HepG2 (cell line): Measurements from ENCODE around the gene CFAP210. TPM values are rescaled to one million over a fixed set of nuclear protein-coding genes. Genes with fewer than 3 reads are reported as not detected.
A peak's percentile ranks its signal among the peaks of the same experiment; 100 is the strongest.

Source experiments
- ARID5B ChIP-seq: IDR thresholded peaks from 2 replicates; pipeline ENCODE4 v1.4.0; 2020; ENCODE audit warnings: mild to moderate bottlenecking, missing genetic modification reagents
- GATAD2A ChIP-seq: IDR thresholded peaks from 2 replicates; pipeline ENCODE4 v1.6.1; 2016
- HDAC2 ChIP-seq: sonication (generic); formaldehyde crosslinking; IDR thresholded peaks from 2 replicates; pipeline ENCODE4 v1.4.0; 2020; ENCODE audit warnings: missing genetic modification reagents
- HNF1B ChIP-seq: sonication (generic); formaldehyde crosslinking; IDR thresholded peaks from 2 replicates; pipeline ENCODE4 v1.5.1; 2020; ENCODE audit warnings: mild to moderate bottlenecking, moderate library complexity, missing genetic modification reagents
- JUN ChIP-seq: sonication (generic); formaldehyde crosslinking; IDR thresholded peaks from 2 replicates; pipeline ENCODE4 v1.4.0; 2020; ENCODE audit warnings: mild to moderate bottlenecking, missing genetic modification reagents
- NKX3-1 ChIP-seq: sonication (generic); formaldehyde crosslinking; IDR thresholded peaks from 2 replicates; pipeline ENCODE4 v1.5.0; 2020; ENCODE audit warnings: missing genetic modification reagents
- NRL ChIP-seq: sonication (generic); formaldehyde crosslinking; IDR thresholded peaks from 2 replicates; pipeline ENCODE4 v1.5.0; 2020; ENCODE audit warnings: missing genetic modification reagents, mild to moderate bottlenecking, moderate library complexity, borderline replicate concordance
- ZNF496 ChIP-seq: sonication (generic); formaldehyde crosslinking; IDR thresholded peaks from 2 replicates; pipeline ENCODE4 v1.8.1; 2023; ENCODE audit warnings: mild to moderate bottlenecking, moderate library complexity, missing genetic modification reagents; ENCODE audit not compliant: insufficient replicate concordance
- ZNF615 ChIP-seq: sonication (generic); formaldehyde crosslinking; IDR thresholded peaks from 2 replicates; pipeline ENCODE4 v1.5.0; 2020; ENCODE audit warnings: mild to moderate bottlenecking, missing genetic modification reagents, borderline replicate concordance
- ZNF704 ChIP-seq: sonication (generic); formaldehyde crosslinking; IDR thresholded peaks from 2 replicates; pipeline ENCODE4 v1.8.1; 2023; ENCODE audit warnings: mild to moderate bottlenecking, inconsistent platforms, moderate library complexity, missing genetic modification reagents, borderline replicate concordance
- ZNF766 ChIP-seq: sonication (generic); formaldehyde crosslinking; IDR thresholded peaks from 2 replicates; pipeline ENCODE4 v1.5.0; 2020; ENCODE audit warnings: missing genetic modification reagents, borderline replicate concordance
- ZNF773 ChIP-seq: sonication (generic); formaldehyde crosslinking; IDR thresholded peaks from 2 replicates; pipeline ENCODE4 v1.4.0; 2020; ENCODE audit warnings: missing genetic modification reagents, borderline replicate concordance
- ZNF816 ChIP-seq: sonication (generic); formaldehyde crosslinking; IDR thresholded peaks from 2 replicates; pipeline ENCODE4 v1.8.0; 2022; ENCODE audit warnings: missing genetic modification reagents, mild to moderate bottlenecking, borderline replicate concordance
- polyA plus RNA-seq, 8 experiments: library from polyadenylated mRNA; depleted of rRNA in 3 of 8; stranded (reverse) in 7 of 8; unstranded in 1 of 8; fragments of >200 nt; fragmentation: Illumina TruSeq in 4 of 8; extraction: Trizol in 4 of 8; gene quantifications; 2 replicates each; pipeline versions ENCODE4 v1.2.1 to v1.2.3, GENCODE V29; 2011 to 2016; ENCODE audit warnings: low read depth in 4 of 8, missing spikeins in 1 of 8, mixed read lengths in 1 of 8; ENCODE audit not compliant: insufficient read depth in 1 of 8
- total RNA-seq, 5 experiments: library from RNA; depleted of rRNA; stranded (reverse); fragments of >200 nt; fragmentation: Illumina TruSeq; extraction: Trizol; gene quantifications; 2 replicates each; pipeline ENCODE4 v1.2.3, GENCODE V29; 2016; ENCODE audit warnings: low read depth in 1 of 5
- TF ChIP-seq, protein P1 (sequence below): sonication (generic); formaldehyde crosslinking; conservative IDR thresholded peaks from 2 replicates; pipeline ENCODE4 v1.8.0; 2022; ENCODE audit warnings: mild to moderate bottlenecking, moderate library complexity, missing genetic modification reagents
- TF ChIP-seq, protein P2 (sequence below): sonication (generic); formaldehyde crosslinking; IDR thresholded peaks from 2 replicates; pipeline ENCODE4 v1.4.0; 2020; ENCODE audit warnings: missing genetic modification reagents, borderline replicate concordance

Gene CFAP210
- total and polyA plus RNA-seq, 2 of the 13 experiments (the other 11 are each of a cell fraction or from before 2014, with no cell fraction given), result 0.18 TPM; not detected in 1

- TF ChIP-seq ZNF496 (CRISPR knock-in tag) (no peak), ZNF615 (no peak), ARID5B (CRISPR knock-in tag) (peak; percentile 93), NRL (peak; percentile 56; the same call in 1 of the 2 replicates), ZNF816 (CRISPR knock-in tag) (no peak), HDAC2 (CRISPR knock-in tag) (peak; percentile 69), GATAD2A (peak; percentile 89), NKX3-1 (no peak), ZNF773 (no peak), ZNF704 (no peak), HNF1B (no peak; the same call in 1 of the 2 replicates), JUN (no peak), ZNF766 (CRISPR knock-in tag) (no peak)
- TF ChIP-seq, protein P1, sequence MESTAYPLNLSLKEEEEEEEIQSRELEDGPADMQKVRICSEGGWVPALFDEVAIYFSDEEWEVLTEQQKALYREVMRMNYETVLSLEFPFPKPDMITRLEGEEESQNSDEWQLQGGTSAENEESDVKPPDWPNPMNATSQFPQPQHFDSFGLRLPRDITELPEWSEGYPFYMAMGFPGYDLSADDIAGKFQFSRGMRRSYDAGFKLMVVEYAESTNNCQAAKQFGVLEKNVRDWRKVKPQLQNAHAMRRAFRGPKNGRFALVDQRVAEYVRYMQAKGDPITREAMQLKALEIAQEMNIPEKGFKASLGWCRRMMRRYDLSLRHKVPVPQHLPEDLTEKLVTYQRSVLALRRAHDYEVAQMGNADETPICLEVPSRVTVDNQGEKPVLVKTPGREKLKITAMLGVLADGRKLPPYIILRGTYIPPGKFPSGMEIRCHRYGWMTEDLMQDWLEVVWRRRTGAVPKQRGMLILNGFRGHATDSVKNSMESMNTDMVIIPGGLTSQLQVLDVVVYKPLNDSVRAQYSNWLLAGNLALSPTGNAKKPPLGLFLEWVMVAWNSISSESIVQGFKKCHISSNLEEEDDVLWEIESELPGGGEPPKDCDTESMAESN, result no peak
- TF ChIP-seq, protein P2, sequence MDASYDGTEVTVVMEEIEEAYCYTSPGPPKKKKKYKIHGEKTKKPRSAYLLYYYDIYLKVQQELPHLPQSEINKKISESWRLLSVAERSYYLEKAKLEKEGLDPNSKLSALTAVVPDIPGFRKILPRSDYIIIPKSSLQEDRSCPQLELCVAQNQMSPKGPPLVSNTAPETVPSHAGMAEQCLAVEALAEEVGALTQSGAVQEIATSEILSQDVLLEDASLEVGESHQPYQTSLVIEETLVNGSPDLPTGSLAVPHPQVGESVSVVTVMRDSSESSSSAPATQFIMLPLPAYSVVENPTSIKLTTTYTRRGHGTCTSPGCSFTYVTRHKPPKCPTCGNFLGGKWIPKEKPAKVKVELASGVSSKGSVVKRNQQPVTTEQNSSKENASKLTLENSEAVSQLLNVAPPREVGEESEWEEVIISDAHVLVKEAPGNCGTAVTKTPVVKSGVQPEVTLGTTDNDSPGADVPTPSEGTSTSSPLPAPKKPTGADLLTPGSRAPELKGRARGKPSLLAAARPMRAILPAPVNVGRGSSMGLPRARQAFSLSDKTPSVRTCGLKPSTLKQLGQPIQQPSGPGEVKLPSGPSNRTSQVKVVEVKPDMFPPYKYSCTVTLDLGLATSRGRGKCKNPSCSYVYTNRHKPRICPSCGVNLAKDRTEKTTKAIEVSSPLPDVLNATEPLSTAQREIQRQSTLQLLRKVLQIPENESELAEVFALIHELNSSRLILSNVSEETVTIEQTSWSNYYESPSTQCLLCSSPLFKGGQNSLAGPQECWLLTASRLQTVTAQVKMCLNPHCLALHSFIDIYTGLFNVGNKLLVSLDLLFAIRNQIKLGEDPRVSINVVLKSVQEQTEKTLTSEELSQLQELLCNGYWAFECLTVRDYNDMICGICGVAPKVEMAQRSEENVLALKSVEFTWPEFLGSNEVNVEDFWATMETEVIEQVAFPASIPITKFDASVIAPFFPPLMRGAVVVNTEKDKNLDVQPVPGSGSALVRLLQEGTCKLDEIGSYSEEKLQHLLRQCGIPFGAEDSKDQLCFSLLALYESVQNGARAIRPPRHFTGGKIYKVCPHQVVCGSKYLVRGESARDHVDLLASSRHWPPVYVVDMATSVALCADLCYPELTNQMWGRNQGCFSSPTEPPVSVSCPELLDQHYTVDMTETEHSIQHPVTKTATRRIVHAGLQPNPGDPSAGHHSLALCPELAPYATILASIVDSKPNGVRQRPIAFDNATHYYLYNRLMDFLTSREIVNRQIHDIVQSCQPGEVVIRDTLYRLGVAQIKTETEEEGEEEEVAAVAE (CRISPR knock-in tag), result no peak; the same call in 1 of the 2 replicates
Measured at GRCh38 chr2:169716938-169717690, 22.9 kb upstream of the CFAP210 start (continued).
